Measurements from ENCODE around the gene ZNF236. TPM values are rescaled to one million over a fixed set of nuclear protein-coding genes. Genes with fewer than 3 reads are reported as not detected.
"Not testable (repeated sequence)": the region's sequence is repeated elsewhere in the genome, so short reads cannot be mapped to it uniquely, and the experiment has no call there.

Gene ZNF236
- total and polyA plus RNA-seq, 4 donors, result 0.38 to 23.6 (median 10.0) TPM

DNA sequence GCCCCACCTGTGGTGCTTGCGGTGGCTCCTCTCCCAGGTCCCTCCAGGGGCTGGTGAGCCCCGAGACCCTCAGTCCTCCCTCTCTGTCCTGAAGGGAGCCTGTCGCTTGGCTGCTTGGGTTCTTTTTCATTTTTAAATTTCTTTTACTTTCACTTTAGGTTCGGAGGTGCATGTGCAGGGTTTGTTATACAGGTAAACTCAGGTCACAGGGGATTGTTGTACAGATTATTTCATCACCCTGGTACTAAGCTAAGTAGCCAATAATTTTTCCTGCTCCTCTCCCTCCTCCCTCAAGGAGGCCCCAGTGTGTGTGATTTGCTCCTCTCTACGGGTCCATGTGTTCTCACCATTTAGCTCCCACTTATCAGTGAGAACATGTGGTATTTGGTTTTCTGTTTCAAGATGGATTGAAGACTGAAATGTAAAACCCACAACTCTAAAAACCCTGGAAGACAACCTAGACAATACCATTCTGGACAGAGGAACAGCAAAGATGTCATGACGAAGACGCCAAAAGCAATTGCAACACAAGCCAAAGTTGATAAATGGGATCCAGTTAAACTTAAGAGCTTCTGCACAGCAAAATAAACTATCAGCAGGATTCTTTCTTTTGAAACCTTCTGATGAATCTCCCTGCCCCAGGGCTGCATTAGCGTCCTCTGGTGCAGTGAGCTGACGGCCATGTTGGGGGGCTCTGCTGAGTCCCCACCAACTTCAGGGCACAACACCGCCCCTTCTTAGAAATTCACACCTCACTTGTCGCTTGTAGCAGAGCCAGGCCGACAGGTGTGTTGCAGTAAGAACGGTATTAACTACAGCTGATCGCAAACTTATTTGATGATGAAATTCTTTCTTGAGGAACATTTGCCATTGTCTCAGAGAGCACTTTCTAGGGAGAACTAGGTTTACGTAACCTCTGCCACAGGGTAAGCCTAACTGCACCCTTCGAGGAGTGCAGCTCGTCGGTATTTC, 135.3 kb downstream of the ZNF236 start:
- DNase-seq (peak in 1 of 2 donors; percentile 41), ATAC-seq (ENCODE audit: low FRiP score) (no peak)
- no peak overlapping the region for H3K27ac ChIP-seq (ENCODE audit: low read depth in 1 of 2, low read length in 2 of 2)
- H3K36me3 ChIP-seq (ENCODE audit: control insufficient read depth in 1 of 2, insufficient read depth in 2 of 2, low read length in 1 of 2), result peaks cover 0 to 6% of the 10 kb centered on the region in 2 donors
- no peaks in the 10 kb centered on the region for H3K9me3 ChIP-seq (ENCODE audit: control insufficient read depth, low read length)
- no peaks in the 10 kb centered on the region for H3K27me3 ChIP-seq (ENCODE audit: control insufficient read depth in 1 of 2, insufficient read depth in 2 of 2, low read length in 1 of 2)
- H3K4me3 ChIP-seq (ENCODE audit: low read length in 2 of 2), result no peak overlapping the region
- 93% methylated on average over 18 of the region's 18 CpGs for WGBS, 2 donors
- intact Hi-C loops (cut with DNase I), result no loop called here
- no peaks in the 10 kb centered on the region for H3K4me1 ChIP-seq (ENCODE audit: control insufficient read depth in 1 of 2, insufficient read depth in 2 of 2, low read length in 2 of 2)

- Histone ChIP-seq H3K9me3 (ENCODE audit: control insufficient read depth, low read length) (no peaks in the 10 kb centered on the region), H3K4me1 (ENCODE audit: control insufficient read depth in 1 of 2, insufficient read depth in 2 of 2, low read length in 2 of 2) (no peaks in the 10 kb centered on the region), H3K4me3 (ENCODE audit: low read length in 2 of 2) (no peak overlapping the region), H3K27ac (ENCODE audit: low read depth in 1 of 2, low read length in 2 of 2) (no peak overlapping the region), H3K27me3 (ENCODE audit: control insufficient read depth in 1 of 2, insufficient read depth in 2 of 2, low read length in 1 of 2) (no peaks in the 10 kb centered on the region), H3K36me3 (ENCODE audit: control insufficient read depth in 1 of 2, insufficient read depth in 2 of 2, low read length in 1 of 2) (peaks cover 0 to 6% of the 10 kb centered on the region in 2 donors)
- intact Hi-C loops (cut with DNase I), result no loop called here
- peak; percentile 45 for ATAC-seq (ENCODE audit: low FRiP score)
- 48 to 54% methylated on average over 16 of the region's 16 CpGs for WGBS, 2 donors
- DNase-seq, result peak in 1 of 2 donors; percentile 48
Observed at GRCh38 chr18:76958692-76959341, 136.5 kb downstream of the ZNF236 start.

DNA sequence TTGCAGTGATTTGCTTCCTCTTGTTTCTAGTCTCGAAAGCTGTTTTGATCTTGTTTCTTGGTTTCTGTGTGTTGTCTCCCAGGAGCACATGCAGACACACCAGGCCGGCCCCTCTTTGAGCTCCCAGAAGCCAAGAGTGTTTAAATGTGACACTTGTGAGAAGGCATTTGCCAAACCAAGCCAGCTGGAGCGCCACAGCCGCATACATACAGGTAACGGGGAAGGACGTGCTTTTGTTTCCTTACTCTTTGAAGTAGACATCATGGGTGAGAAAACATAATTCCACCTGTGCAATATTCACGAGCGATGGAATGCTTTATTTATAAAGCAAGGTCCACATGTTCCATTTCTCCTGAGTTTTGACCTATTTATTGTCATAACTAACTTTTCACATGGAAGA, 137.2 kb downstream of the ZNF236 start:
- ATAC-seq (ENCODE audit: low FRiP score) (no peak), DNase-seq (peak in 1 of 2 donors; percentile 40)
- peaks cover 0 to 6% of the 10 kb centered on the region in 2 donors for H3K36me3 ChIP-seq (ENCODE audit: control insufficient read depth in 1 of 2, insufficient read depth in 2 of 2, low read length in 1 of 2)
- intact Hi-C loops (cut with DNase I), result no loop called here
- WGBS, 2 donors, result 95% methylated on average over 8 of the region's 8 CpGs
- H3K27ac ChIP-seq (ENCODE audit: low read depth in 1 of 2, low read length in 2 of 2), result no peak overlapping the region
- no peak overlapping the region for H3K4me3 ChIP-seq (ENCODE audit: low read length in 2 of 2)
- H3K4me1 ChIP-seq (ENCODE audit: control insufficient read depth in 1 of 2, insufficient read depth in 2 of 2, low read length in 2 of 2), result no peaks in the 10 kb centered on the region
- no peaks in the 10 kb centered on the region for H3K9me3 ChIP-seq (ENCODE audit: control insufficient read depth, low read length)
- no peaks in the 10 kb centered on the region for H3K27me3 ChIP-seq (ENCODE audit: control insufficient read depth in 1 of 2, insufficient read depth in 2 of 2, low read length in 1 of 2)

GRCh38 chr18:76960528-76961035, 138.2 kb downstream of the ZNF236 start:
- H3K36me3 ChIP-seq (ENCODE audit: control insufficient read depth in 1 of 2, insufficient read depth in 2 of 2, low read length in 1 of 2), result peaks cover 0 to 6% of the 10 kb centered on the region in 2 donors
- no peaks in the 10 kb centered on the region for H3K4me1 ChIP-seq (ENCODE audit: control insufficient read depth in 1 of 2, insufficient read depth in 2 of 2, low read length in 2 of 2)
- no peak overlapping the region for H3K4me3 ChIP-seq (ENCODE audit: low read length in 2 of 2)
- intact Hi-C loops (cut with DNase I), result no loop called here
- ATAC-seq (ENCODE audit: low FRiP score) (no peak), DNase-seq (peak in 1 of 2 donors; percentile 21)
- 93 to 96% methylated on average over 16 of the region's 16 CpGs for WGBS, 2 donors
- no peaks in the 10 kb centered on the region for H3K27me3 ChIP-seq (ENCODE audit: control insufficient read depth in 1 of 2, insufficient read depth in 2 of 2, low read length in 1 of 2)
- no peaks in the 10 kb centered on the region for H3K9me3 ChIP-seq (ENCODE audit: control insufficient read depth, low read length)
- no peak overlapping the region for H3K27ac ChIP-seq (ENCODE audit: low read depth in 1 of 2, low read length in 2 of 2)

DNA sequence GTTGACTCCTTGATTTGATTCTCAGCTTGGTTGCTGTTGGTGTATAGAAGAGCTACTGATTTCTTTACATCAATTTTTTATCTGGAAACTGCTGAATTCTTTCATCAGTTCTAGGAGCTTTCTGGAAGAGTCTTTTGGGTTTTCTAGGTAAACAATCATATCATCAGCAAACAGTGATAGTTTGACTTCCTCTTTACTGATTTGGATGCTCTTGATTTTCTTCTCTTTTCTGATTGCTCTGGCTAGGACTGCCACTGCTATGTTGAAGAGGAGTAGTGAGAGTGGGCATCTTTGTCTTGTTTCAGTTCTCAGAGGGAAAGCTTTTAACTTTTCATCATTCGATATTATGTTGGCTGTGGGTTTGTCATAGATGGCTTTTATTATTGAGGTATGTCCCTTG, 140.5 kb downstream of the ZNF236 start:
- Histone ChIP-seq H3K4me3 (ENCODE audit: low read length in 2 of 2) (no peak overlapping the region), H3K4me1 (ENCODE audit: control insufficient read depth in 1 of 2, insufficient read depth in 2 of 2, low read length in 2 of 2) (no peaks in the 10 kb centered on the region), H3K9me3 (ENCODE audit: control insufficient read depth, low read length) (no peaks in the 10 kb centered on the region), H3K36me3 (ENCODE audit: control insufficient read depth in 1 of 2, insufficient read depth in 2 of 2, low read length in 1 of 2) (peaks cover 0 to 6% of the 10 kb centered on the region in 2 donors), H3K27me3 (ENCODE audit: control insufficient read depth in 1 of 2, insufficient read depth in 2 of 2, low read length in 1 of 2) (no peaks in the 10 kb centered on the region), H3K27ac (ENCODE audit: low read depth in 1 of 2, low read length in 2 of 2) (no peak overlapping the region)
- no peak for ATAC-seq (ENCODE audit: low FRiP score)
- WGBS, 2 donors, result 95 to 100% methylated on average over 1 of the region's 1 CpG
- intact Hi-C loops (cut with DNase I), result no loop called here
- DNase-seq, result no peak

DNA sequence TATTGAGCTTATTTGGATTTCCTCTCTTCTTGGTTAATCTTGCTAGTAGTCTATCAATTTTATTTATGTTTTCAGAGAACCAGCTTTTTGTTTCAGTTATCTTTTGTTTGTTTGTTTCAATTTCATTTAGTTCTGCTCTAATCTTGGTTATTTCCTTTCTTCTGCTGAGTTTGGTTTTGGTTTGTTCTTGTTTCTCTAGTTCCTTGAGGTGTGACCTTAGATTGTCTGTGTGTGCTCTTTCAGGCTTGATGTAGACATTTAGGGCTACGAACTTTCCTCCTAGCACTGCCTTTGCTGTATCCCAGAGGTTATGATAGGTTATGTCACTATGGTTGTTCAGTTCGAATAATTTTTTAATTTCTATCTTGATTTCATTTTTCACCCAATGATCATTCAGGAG, 141.6 kb downstream of the ZNF236 start:
- Histone ChIP-seq H3K36me3 (ENCODE audit: control insufficient read depth in 1 of 2, insufficient read depth in 2 of 2, low read length in 1 of 2) (peaks cover 0 to 6% of the 10 kb centered on the region in 2 donors), H3K9me3 (ENCODE audit: control insufficient read depth, low read length) (no peaks in the 10 kb centered on the region), H3K4me1 (ENCODE audit: control insufficient read depth in 1 of 2, insufficient read depth in 2 of 2, low read length in 2 of 2) (no peaks in the 10 kb centered on the region), H3K27ac (ENCODE audit: low read depth in 1 of 2, low read length in 2 of 2) (no peak overlapping the region), H3K4me3 (ENCODE audit: low read length in 2 of 2) (no peak overlapping the region), H3K27me3 (ENCODE audit: control insufficient read depth in 1 of 2, insufficient read depth in 2 of 2, low read length in 1 of 2) (no peaks in the 10 kb centered on the region)
- DNase-seq (no peak), ATAC-seq (ENCODE audit: low FRiP score) (no peak)
- 94 to 99% methylated on average over 2 of the region's 2 CpGs for WGBS, 2 donors
- intact Hi-C loops (cut with DNase I), result no loop called here

DNA sequence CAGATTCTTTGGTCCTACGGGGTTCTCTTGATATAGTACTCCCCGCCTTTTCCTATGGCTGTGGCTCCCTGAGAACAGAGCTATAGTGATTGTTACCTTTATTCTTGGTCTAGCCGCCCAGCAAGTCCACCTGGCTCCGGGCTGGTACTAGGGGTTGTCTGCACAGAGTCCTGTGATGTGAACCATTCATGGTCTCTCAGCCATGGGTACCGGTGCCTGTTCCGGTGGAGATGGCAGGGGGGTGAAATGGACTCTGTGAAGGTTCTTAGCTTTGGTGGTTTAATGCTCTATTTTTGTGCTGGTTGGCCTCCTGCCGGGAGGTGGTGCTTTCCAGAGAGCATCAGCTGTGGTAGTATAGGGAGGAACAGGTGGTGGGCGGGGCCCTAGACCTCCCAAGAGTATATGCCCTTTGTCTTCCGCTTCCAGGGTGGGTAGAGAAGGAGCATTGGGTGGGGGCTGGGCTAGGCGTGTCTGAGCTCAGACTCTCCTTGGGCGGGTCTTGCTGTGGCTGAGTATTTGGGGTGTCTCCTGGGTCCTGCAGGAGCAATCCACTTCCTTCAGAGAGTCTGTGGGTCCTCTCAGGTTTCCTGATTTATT, 143.3 kb downstream of the ZNF236 start:
- H3K27me3 ChIP-seq (ENCODE audit: control insufficient read depth in 1 of 2, insufficient read depth in 2 of 2, low read length in 1 of 2); H3K4me1 ChIP-seq (ENCODE audit: control insufficient read depth in 1 of 2, insufficient read depth in 2 of 2, low read length in 2 of 2); H3K9me3 ChIP-seq (ENCODE audit: control insufficient read depth, low read length); H3K27ac ChIP-seq (ENCODE audit: low read depth in 1 of 2, low read length in 2 of 2); ATAC-seq (ENCODE audit: low FRiP score); H3K4me3 ChIP-seq (ENCODE audit: low read length in 2 of 2); intact Hi-C loops (cut with DNase I); H3K36me3 ChIP-seq (ENCODE audit: control insufficient read depth in 1 of 2, insufficient read depth in 2 of 2, low read length in 1 of 2): not testable (repeated sequence)
- WGBS, 2 donors, result 97 to 98% methylated on average over 11 of the region's 11 CpGs
- peak in 1 of 2 donors; percentile 47 for DNase-seq

DNA sequence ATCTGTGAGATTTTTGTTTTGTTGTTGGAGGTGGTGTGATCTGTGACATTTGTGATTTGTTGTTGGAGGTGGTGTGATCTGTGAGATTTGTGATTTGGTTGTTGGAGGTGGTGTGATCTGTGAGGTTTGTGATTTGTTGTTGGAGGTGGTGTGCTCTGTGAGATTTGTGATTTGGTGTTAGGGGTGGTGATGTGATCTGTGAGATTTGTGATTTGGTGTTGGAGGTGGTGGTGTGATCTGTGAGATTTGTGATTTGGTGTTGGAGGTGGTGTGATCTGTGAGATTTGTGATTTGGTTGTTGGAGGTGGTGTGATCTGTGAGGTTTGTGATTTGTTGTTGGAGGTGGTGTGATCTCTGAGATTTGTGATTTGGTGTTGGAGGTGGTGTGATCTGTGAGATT, 144.9 kb downstream of the ZNF236 start:
- H3K36me3 ChIP-seq (ENCODE audit: control insufficient read depth in 1 of 2, insufficient read depth in 2 of 2, low read length in 1 of 2); DNase-seq; H3K27me3 ChIP-seq (ENCODE audit: control insufficient read depth in 1 of 2, insufficient read depth in 2 of 2, low read length in 1 of 2); H3K9me3 ChIP-seq (ENCODE audit: control insufficient read depth, low read length); ATAC-seq (ENCODE audit: low FRiP score); H3K4me1 ChIP-seq (ENCODE audit: control insufficient read depth in 1 of 2, insufficient read depth in 2 of 2, low read length in 2 of 2); intact Hi-C loops (cut with DNase I); H3K27ac ChIP-seq (ENCODE audit: low read depth in 1 of 2, low read length in 2 of 2); H3K4me3 ChIP-seq (ENCODE audit: low read length in 2 of 2): not testable (repeated sequence)
